NB4 (cell line): ENCODE results near the gene ABCA4.
A peak's percentile ranks its signal among the peaks of the same experiment; 100 is the strongest.

ENCODE experiments used
- DNase-seq: peaks from one replicate; pipeline ENCODE4 v3.0.0; 2010; ENCODE audit warnings: low read depth
- H3K4me3 ChIP-seq: one replicate; pipeline ENCODE4 v1.5.1; 2011; ENCODE audit warnings: mild to moderate bottlenecking, low read depth, low read length, moderate library complexity
- MYC ChIP-seq: IDR thresholded peaks from 2 replicates; pipeline ENCODE4 v1.6.1; 2011; ENCODE audit warnings: low read depth, low read length
- POLR2A ChIP-seq: IDR thresholded peaks from 2 replicates; pipeline ENCODE4 v1.6.1; 2011; ENCODE audit warnings: mild to moderate bottlenecking; ENCODE audit not compliant: insufficient read length; ENCODE audit errors: extremely low read depth
- TF ChIP-seq, protein P1 (sequence below): IDR thresholded peaks from 2 replicates; pipeline ENCODE4 v1.6.1; 2011; ENCODE audit warnings: low read depth, low read length
- TF ChIP-seq, protein P2 (sequence below): IDR thresholded peaks from one replicate; pipeline ENCODE4 v1.5.1; 2012; ENCODE audit warnings: low read depth, low read length

Gene ABCA4

DNA sequence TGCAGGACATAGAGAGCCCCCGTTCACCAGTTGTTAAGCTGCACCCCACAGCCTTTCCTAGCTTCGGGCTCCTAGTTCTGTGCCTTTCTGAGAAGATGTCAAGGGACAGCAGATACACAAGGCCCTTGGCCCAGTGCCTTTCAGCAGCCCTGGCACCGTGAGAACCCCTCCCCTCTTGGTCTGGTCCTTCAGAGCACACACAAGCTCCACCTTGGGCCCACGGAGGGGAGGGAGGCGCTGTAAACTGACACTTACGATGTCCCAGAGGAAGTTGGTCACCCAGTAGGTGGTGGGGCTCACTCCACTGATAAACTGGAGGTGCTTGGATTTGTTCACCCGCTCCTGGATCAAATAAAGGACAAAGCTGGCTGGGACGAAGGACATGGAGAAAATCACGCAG is 101.6 kb downstream of the ABCA4 start:
- H3K4me3 ChIP-seq = no peak overlapping the region
- DNase-seq = no peak
- TF ChIP-seq, protein P1, sequence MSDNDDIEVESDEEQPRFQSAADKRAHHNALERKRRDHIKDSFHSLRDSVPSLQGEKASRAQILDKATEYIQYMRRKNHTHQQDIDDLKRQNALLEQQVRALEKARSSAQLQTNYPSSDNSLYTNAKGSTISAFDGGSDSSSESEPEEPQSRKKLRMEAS = no peak
- no peak for TF ChIP-seq MYC
- TF ChIP-seq, protein P2, sequence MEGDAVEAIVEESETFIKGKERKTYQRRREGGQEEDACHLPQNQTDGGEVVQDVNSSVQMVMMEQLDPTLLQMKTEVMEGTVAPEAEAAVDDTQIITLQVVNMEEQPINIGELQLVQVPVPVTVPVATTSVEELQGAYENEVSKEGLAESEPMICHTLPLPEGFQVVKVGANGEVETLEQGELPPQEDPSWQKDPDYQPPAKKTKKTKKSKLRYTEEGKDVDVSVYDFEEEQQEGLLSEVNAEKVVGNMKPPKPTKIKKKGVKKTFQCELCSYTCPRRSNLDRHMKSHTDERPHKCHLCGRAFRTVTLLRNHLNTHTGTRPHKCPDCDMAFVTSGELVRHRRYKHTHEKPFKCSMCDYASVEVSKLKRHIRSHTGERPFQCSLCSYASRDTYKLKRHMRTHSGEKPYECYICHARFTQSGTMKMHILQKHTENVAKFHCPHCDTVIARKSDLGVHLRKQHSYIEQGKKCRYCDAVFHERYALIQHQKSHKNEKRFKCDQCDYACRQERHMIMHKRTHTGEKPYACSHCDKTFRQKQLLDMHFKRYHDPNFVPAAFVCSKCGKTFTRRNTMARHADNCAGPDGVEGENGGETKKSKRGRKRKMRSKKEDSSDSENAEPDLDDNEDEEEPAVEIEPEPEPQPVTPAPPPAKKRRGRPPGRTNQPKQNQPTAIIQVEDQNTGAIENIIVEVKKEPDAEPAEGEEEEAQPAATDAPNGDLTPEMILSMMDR = no peak
- no peak for TF ChIP-seq POLR2A

DNA sequence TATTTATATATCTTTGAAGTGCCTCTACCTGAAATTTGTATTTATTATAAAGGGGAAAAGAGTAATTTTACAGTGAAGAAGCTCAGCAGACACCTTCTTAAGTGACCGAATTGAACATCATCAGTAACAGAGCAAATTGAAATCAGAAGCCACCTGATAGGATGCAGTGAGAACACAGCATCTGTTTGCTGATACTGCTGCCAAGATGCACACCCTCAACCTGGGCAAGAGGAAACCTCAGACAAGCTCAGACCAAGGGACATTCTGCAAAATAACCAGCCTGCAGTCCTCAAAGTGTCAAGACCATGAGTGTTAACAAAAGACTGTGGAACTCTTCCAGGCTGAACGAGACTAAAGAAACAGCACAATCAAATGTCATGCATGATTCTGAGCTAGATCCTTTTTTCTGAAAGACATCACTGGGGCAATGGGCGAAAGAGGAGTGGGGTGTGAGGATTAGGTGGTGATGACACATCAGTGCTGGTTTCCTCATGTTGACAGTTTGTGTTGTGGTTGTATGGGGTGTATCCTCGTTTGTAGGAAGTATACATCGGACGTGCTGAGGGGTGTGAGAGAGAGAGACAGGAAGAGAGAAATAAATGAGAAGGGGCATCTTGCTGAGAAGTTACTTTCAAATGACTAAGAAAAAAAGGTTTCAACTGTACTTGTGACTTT is 103.7 kb downstream of the ABCA4 start:
- no peak overlapping the region for H3K4me3 ChIP-seq
- TF ChIP-seq, protein P2 = no peak
- TF ChIP-seq, protein P1 = no peak
- TF ChIP-seq MYC (no peak), POLR2A (no peak)
- peak; percentile 60 for DNase-seq

DNA sequence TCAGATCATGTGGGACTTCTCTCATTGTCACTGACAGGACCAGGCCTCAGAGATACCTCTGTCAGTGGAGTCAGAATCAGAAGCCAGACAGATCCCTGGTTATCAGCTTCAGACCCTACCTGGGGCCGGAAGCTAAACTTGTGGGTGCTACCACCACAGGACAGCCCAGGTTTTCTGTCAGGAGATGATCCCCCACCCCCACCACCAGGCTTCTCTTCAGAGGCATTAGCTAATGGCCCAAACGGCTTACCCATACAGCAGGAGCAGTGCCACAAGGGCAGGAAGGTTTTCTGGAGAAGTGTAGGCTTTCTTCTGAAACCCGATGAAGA is 105.5 kb downstream of the ABCA4 start:
- no peak overlapping the region for H3K4me3 ChIP-seq
- TF ChIP-seq MYC (no peak), POLR2A (no peak)
- TF ChIP-seq, protein P1 = no peak
- TF ChIP-seq, protein P2 = no peak
- DNase-seq = no peak

GRCh38 chr1:94014635-94015488 is 106.1 kb downstream of the ABCA4 start:
- TF ChIP-seq, protein P2 = no peak
- TF ChIP-seq, protein P1 = no peak
- TF ChIP-seq POLR2A = no peak
- TF ChIP-seq MYC = no peak
- DNase-seq = no peak
- H3K4me3 ChIP-seq = no peak overlapping the region

DNA sequence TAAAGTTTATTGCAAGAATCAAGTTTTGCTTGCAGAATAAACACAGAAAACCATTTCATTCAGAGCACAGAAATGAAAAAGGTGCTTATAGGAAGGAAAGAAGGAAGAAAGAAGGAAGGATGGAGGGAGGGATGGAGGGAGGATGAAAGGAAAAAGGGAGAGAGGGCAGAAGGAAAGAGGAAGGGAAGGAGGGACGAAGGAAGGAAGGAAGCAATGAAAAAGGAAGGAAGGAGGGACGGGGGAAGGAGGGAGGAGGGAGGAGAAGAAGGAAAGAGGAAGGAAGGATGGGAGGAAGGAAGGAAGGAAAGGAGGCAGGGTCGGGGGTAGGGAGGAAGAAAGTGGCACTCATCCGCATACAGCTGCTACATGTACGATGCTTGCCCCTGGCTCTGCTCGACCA is 106.9 kb downstream of the ABCA4 start:
- TF ChIP-seq, protein P2 = no peak
- TF ChIP-seq, protein P1 = no peak
- TF ChIP-seq POLR2A (no peak), MYC (no peak)
- H3K4me3 ChIP-seq = no peak overlapping the region
- DNase-seq = no peak
